Activated naive CD4-positive, alpha-beta T cell treated with anti-CD3 and anti-CD28 coated beads, Interleukin-2, amount 50 U/mL, for 16 hours (primary cell): ENCODE measurements around the gene SLC11A2.

Source experiments
- DNase-seq: peaks from one replicate; pipeline ENCODE4 v3.0.0-alpha.2; 2020

The SLC11A2 gene

DNA sequence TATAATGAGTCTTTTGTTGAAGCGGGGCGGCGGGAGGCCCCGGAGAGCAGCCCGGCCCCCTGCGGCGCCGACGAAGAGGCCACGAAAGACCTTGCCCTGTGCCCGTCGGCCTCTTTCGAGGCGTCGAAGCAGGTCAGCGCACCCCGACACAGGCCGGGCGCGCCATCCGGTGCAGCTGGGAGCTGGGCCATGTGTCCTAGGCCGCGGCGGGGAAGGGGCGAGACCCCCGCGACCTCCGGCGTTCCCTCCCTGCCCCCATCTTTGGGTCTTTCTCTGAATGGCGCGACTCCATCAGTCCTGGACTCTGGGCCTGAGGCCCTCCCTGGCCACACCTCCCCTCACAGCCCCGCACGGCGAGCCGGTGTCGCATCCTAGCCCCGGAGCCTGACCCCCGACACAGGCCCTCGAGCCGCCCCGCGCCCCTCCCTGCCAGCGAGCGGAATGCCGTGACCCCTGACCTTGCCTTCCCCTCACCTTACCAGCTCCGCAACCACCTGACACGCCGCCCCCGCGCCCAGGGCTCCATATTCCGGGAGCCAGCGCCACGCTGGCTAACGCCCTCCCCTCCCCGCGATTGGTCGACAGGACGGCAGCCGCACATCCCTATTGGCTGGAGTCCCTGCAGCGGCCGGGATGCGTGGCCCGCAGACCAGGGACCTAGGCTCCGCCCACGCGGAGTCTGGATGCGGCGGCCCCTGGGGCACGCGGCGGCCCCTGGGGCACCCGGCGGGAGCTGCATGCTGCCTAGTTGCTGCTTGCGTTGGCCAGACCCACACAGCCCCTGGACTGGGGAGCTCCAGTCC, at the start of gene SLC11A2:
SLC11A2 (minus strand) TSS at position 549 of the 803 bp plus-strand sequence. CDS start 15,656 bp downstream, outside the sequence.
- DNase-seq = peak; percentile 93

DNA sequence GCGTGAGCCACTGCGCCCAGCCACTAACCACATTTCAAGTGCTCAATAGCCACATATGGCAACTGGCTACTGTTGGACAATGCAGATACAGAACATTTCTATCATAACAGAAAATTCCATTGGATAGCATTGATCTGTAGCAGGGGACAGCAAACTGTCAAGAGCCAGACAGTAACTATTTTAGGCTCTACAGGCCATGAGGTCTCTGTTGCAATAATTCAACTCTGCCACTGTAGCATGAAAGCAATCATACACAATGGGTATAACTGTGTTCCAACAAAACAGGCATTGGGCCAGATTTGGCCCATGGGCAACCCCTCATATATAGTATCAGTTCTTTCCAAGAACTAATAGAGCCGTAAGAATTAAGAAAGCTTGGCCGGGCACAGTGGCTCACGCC, 49.2 kb upstream of the SLC11A2 start:
- no peak for DNase-seq

DNA sequence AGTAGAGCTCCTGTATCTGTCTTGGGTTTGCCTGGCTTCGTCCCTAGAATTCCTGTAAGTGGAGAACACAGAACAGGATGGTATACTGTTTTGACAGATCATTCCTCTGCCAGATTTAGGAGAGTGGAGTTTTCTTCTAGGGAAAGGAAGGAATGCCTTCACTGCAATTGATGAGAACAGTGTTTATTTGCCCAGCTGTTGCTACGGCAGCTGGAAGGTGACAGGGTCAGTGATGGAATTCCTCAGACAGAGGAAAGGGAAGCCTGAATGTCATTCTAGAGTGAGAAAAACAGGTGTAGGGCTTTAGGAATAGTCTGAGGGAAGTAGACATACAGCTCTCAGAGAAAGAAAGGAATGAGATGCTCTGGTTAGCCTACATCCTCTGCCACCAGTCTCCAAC, 45.5 kb upstream of the SLC11A2 start:
- no peak for DNase-seq

DNA sequence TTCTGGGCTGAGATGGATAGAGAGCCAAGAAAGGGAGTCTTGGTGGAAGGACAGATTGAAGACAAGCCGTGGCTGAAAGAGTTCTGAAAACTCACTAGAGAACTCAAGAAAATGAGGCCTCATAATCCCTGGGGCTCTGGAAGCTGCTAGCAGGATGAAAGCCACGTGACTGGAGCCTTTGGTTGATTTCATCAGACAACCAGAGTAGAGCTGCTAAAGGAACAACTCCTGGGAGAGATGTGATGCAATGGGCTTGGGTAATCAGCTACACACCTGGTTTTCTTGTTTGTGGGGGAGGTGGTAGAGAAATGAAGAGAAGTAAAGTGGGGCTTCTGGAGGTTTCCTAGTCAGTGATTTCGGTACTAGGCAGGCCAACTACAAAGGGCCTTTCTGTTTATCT, 43.8 kb upstream of the SLC11A2 start:
- no peak for DNase-seq

DNA sequence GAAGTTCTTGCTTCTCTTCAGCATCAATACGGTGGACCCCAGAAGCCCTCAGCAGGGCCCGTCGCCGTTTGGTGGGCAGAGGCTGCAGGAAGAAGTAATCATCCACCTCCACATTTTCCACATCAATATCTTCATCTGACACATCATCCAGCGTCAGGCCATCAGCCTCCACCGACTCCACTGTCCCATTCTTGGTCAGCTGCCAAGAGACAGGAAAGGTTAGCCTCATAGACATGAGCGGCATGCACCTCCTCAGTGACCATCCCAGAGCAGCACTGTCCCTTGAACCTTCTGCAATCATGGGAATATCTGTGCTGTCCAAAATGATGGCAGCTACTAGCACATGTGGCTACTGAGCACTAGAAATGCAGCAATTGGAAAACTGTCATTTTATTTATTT, 41.6 kb upstream of the SLC11A2 start:
- no peak for DNase-seq

DNA sequence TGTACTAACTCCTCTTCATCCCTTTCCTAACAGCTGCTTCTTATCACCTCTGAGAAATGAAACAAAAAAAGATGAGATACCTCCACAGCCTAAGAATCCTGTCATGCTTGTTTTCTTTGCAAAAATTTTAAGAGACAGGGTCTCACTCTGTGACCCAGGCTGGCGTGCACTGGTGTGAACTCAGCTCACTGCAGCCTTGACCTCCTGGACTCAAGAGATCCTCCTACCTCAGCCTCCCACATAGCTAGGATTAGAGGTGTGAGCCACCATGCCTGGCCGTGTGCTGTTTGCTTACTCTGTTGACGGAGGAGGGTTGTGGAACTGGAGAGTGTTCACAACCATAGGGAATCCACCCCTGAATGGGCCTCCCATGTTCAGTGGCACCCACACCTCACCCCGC, 41.0 kb upstream of the SLC11A2 start:
- no peak for DNase-seq

DNA sequence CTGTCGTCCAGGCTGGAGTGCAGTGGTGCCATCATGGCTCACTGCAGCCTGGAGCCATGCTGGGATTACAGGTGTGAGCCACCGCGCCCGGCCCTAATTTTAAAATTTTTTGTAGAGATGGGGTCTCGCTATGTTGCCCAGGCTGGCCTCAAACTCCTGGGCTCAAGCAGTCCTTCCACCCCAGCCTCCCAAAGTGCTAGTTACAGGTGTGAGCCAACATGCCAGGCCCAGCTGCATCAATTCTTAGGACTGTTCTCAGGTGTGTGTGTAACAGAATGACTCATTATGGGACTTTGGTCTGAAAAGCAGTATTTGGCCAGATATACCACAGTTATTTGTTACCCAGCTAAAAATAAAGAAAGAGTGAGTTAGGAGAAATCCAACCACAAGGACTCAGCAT, 39.3 kb upstream of the SLC11A2 start:
- DNase-seq = no peak

DNA sequence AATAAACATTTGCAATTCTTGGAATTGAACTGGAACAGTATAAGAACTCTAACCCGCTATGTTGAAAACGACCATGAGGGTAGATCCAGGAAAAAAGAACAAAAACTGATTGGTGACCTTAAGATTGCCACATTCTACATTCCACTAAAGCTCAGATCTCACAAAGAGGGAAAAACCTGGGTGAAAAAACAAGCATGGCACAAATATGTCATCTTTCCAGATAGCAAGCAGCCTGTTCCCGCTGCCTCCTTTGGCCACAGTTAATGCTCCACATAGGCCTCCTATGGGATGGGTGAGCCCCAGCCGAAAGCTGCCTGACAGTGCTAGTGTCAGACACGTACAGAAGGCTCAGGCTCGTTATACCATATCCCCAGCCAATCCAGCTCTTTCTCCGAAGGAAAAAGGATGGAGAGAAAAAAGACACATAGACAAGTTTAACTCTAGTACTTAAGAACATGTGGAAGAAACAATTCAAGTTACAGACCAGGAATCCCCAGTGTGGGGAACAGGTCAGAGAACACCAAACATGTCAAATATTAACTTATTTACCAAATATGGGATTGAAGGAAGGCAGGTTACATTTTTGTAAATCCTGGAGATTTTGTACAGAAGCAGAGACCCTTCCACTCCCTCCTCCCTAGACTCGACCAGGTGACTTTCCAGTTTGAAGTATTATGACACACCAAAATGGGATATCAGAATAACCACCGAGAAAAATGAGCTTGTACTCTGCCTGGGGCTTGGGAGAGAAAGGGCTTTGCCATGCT, 36.6 kb upstream of the SLC11A2 start:
- no peak for DNase-seq

DNA sequence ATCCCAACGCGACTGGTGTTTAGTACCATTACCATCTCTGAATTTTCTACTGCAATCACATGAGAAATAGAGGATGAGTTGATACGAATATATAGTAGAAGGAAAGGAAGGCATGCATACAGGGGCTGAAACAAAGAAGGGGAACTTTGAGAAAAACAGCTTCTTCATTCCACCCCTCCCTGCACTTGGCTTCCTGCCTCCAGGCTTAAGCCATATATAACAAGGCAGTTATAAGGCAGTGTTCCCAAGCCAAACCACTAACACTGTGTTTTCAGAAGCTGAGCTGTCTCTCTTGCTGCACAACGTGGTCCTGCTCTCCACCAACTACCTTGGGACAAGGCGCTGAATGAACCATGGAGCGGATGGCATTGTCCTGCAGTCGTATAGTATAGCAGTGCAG, 32.9 kb upstream of the SLC11A2 start:
- no peak for DNase-seq

DNA sequence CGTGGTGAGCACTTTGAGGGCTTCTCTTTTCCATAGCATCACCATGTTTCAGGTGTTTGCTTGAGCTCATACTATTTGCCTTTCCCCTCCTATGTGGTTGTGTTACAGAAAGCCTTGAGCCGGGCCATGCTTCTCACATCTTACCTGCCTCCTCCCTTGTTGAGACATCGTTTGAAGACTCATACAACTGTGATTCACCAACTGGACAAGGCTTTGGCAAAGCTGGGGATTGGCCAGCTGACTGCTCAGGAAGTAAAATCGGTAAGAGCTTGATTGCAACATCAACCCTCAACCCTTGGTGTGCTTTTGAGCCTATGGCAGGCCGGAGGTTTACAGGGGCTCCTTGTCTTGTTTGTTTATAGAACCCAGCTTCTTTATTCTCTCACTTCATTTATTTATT, 30.1 kb upstream of the SLC11A2 start:
- no peak for DNase-seq

DNA sequence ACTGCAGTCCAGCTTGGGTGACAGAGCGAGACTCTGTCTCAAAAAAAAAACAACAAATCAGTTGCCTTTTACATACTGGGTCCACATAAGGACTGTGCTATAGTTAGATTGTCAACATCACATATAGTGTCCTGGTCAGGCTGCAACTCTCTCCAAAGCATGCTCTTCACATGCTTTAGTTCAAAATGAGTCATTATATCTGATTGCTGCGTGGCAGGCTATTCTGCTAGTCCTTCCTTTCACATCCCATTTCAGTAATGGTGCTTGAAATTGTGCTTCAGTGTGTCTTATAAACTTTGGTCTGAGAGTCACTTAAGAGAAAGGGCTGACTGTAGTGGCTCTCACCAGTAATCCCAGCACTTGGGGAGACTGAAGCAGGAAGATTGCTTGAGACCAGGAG, 28.9 kb upstream of the SLC11A2 start:
- DNase-seq = no peak

DNA sequence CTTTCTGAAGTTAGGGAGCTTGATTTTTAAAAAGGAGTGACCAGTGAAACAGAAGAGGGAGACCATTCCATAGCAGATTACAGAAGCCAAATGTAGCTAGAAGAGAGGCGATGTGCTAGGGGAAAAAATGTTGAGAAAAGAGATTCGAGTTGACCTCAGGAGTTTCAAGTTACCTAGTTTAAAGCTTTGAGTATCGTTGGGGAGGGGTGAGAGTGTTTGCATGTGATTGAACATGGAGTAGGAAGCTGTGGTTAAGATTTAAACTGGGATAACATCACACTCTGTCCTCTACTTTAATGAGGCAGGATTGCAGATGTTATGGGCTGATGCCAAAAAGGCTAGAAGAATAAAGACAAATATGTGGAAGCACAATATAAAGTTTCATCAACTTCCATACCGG, 25.6 kb upstream of the SLC11A2 start:
- no peak for DNase-seq

DNA sequence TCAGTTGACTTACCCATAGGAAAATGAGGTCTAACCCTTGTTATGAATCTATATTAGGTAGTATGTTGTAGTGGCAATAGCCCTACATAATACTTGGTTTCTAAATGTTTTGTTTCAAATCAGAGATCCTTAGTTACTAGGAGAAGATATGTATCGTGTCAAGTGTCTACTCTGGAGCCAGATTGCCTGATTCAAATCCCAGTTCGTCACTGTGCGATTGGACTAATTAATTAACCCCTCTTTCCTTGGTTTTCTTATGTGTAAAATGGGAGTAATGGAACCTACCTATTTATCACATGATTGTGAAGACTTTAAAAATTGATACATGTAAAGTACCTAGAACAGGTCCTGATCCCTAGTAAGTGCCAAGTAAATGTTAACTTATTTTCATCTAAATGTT, 23.3 kb upstream of the SLC11A2 start:
- no peak for DNase-seq

DNA sequence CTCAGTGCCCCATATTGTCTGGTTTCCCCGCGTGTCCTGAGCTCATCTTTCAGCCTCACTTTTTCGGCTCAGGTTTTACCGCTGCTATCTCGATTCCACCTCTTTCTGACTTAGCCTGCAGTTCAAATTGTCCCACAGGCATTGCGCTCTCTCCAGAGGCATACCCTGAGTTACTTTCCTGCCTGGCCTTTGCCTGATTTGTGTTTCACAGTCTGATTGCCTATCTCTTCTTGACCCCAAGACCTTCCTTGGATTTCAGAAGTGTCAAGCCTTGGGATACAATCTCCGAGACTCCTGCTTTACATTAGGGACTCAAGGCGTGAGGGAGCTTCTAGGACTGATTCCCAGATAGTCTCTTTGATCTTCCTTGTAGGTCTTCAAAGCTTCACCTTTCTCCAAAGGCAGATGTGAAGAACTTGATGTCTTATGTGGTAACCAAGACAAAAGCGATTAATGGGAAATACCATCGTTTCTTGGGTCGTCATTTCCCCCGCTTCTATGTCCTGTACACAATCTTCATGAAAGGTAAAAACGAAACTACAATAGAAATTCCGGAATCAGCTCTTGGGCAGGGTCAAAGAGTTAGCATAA, 22.6 kb upstream of the SLC11A2 start:
- no peak for DNase-seq

DNA sequence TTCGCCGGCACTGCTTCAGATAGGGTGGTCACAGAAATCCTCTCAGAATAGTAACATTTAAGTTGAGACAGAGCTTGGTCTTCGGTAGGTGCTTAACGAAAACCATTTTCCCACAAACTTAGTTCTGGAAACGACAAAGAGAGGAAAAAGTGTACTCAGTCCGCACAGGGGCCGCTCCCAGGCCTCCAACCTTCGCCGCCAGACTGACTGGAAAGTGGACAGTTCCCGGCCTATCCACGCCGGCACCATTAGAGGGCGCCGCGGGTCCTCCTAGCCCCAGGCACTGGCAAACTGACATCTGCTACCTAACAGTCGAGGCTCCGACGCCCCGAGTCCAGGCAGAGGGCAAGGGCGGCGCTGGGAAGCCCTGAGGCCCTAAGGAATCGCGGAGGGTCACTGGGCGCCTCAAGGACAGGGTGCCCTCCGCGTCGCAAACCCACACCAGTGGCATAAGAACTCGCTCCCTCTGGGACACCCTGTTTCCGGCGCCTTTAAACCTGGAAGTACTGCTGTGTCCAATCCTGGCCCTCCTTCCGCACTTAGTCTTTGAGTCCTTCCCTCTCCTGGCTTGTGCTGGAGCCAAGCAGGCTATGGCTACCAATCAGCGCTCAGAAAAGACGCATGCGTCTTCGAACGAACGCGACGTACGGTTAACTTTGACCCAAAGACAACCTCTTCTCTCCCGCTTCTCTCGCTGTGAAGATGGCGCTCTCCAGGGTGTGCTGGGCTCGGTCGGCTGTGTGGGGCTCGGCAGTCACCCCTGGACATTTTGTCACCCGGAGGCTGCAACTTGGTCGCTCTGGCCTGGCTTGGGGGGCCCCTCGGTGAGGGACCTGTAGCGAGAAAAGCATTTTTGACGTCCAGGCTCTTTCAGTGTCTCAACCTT, 21.7 kb upstream of the SLC11A2 start, which contains the start of gene LETMD1:
LETMD1 (plus strand) TSS at position 673 of the 886 bp plus-strand sequence; CDS start at position 703, 30 bp downstream.
- DNase-seq = peak; percentile 89

DNA sequence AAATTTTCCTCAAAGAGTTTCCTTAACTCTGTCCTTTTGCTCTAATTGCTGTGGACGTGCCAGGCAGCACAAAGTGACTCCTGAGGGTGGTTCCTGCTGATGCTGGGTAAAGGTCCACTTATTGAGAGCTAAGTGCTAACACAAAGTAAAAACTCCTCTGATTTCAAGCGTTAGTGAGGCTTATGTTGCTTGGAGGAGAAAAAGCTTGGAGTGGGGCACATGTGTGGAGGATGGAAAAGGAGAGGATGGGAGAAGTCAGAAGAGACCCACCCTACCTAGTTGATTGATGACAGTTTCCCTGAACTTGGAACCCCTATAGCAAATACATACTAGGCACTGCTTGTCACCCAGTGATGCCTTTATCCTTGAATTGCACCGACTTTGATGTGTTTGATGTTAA, 10.1 kb upstream of the SLC11A2 start:
- no peak for DNase-seq

DNA sequence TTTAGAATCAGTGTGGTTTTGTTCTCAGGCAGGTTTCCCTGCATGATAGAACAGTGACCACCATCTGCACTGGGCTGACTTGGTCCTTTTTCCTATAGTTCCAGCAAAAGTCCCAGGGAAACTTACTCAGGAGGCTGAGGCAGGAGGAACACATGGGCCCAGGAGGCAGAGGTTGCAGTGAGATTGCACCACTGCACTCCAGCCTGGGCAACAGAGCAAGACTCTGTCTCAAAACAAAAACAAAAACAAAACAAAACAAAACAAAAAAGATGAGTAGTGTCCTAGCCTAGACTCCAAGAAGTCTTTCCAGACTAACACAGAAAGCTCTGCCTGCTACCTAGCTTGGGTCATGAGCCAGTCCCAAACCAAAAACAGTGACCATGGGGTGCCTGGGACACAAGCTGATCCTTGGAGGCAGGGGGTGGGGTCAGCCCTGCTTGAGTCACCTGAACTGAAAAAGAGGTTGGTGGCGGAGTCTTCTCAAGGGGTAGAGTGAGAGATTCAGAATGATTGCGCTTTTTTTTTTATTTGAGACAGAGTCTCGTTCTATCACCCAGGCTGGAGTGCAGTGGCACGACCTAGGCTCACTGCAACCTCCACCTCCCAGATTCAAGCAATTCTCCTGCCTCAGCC, 7.4 kb upstream of the SLC11A2 start:
- no peak for DNase-seq

DNA sequence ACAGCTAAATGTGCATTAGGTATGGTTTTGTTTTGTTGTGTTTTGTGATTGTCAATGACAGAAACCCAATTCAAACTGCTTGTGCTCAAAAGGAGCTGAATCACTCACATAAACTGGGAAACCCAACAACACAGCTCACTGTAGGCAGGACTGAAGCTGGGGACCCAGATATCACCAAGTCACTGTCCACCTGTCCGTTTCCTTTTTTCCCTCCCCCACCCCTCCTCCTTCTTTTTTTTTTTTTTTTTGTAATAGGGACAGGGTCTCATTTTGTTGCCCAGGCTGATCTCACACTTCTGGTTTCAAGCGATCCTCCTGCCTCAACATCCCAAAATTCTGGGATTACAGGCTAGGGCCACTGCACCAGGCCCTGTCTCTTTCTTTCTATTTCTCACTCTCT, 6.9 kb upstream of the SLC11A2 start:
- DNase-seq = no peak

DNA sequence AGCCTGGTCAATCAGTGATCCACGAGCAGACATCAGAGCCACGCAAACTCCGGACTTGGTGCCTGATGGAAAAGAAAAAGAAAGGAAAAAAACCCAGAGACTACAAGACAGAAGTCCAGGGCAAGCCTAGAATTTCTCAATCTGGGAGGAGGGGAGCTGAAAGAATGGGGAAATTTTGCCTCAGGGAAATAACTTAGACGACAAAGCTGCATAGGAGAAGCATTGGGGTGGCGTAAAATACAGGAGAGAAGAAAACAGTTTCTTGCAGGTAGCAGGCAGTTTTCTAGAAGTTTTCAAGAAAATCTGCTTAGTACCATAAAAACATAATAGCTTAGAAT, 2.6 kb upstream of the SLC11A2 start:
- DNase-seq = no peak

DNA sequence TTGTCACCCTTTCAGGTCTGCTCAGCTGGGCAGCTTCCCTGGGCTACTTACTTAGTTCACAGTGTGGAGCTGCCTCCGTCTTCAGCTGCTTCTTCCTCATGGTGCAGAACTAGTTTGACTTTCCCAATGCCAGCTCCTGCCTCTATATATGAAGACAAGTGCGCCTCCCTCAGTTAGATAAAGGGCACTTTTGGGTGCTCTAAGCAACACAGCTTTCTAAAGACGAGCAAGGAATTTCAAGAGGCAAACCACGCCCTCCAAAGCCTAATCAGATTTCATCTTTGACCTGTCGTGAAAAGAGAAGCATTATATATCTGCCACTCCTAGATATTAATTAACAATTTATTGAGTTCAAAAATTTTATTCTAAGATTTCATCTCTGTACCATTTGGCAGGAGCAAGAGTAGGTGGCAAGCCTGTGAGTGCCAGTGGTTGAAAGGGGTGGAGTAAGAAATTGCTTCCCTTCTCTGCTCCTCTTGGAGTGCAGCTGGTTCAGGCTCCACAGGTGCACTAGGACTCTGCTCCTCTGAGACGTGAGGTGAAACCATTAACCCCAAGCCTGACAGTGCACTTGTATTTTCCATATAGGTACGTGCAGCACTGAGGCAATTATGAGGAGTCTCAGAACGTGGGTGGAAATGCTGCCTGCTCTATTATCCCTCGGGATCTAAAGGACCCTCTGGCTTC, 2.1 kb upstream of the SLC11A2 start:
- no peak for DNase-seq

DNA sequence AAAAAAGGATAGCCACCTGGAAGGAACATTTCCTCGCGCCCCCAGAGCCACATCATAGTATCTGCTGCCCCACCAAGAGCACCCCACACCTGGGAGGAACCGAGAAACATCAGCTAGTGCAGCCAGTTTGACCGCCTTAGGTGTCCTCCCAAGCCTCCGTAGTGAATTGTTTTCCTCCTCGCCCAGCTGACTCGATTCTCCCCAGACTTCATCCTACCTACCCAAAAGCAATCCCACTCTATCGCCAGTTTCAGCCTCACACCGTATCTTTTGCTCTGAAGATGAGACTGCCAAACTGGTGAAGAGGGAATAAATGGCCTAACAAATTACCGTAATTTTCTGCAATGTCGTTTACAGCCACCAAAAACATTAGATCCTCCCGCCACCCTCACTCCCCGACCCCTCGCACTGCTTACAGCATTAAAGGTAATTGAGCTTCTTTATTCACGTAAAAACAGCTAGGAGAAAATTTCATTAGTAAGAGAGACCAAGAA, 1.2 kb upstream of the SLC11A2 start:
- DNase-seq = no peak
